ENCODE data around the gene MTAP. TPM values are rescaled to one million over a fixed set of nuclear protein-coding genes. Genes with fewer than 3 reads are reported as not detected.

MTAP gene
- total RNA-seq, 1 experiment from 2014 or later = 326 TPM

DNA sequence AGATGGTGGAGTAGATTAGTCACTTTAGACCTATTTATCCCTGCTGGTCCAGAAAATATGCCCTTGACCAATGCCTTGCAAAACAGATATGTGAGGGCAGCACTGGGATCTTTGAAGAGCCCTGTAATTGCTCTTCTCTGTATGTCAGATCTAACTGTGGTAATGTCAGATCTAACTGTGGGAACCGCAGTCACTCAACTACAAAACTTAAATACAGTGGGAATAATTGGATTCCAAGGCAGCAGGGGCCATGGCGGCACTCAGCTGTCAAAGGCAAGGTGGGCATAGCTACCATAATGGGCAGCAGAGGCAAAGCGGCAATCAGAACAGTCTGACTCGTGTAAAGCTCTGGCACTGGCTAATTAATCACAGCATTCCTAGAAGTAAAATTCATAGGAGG lies 46.2 kb downstream of the MTAP start:
- TF ChIP-seq YY1 (IDR thresholded peaks at IDR 0.05; ENCODE audit: extremely low read depth, insufficient replicate concordance, low read depth, low read length) (no peak), ZFX (IDR thresholded peaks at IDR 0.05) (no peak), EGR1 (IDR thresholded peaks at IDR 0.05; ENCODE audit: low read depth) (no peak), ZNF274 (IDR thresholded peaks at IDR 0.05; ENCODE audit: low read depth, low read length) (no peak), CEBPB (IDR thresholded peaks at IDR 0.05; ENCODE audit: low read depth) (no peak), POLR2AphosphoS5 (IDR thresholded peaks at IDR 0.05; ENCODE audit: low read depth, low read length) (no peak), FOSL1 (IDR thresholded peaks at IDR 0.05; ENCODE audit: low read depth) (no peak), TCF7L2 (IDR thresholded peaks at IDR 0.05; ENCODE audit: borderline replicate concordance, extremely low read depth, insufficient read depth, insufficient read length) (no peak), POLR2A (IDR thresholded peaks at IDR 0.05; ENCODE audit: borderline replicate concordance, extremely low read depth, insufficient read depth, insufficient read length) (no peak), EZH2 (IDR thresholded peaks at IDR 0.05) (no peak), JUND (IDR thresholded peaks at IDR 0.05) (no peak), ZBTB33 (IDR thresholded peaks at IDR 0.05; ENCODE audit: extremely low read depth, insufficient replicate concordance, low read length) (no peak), SP1 (IDR thresholded peaks at IDR 0.05; ENCODE audit: low read depth) (no peak), SIN3A (IDR thresholded peaks at IDR 0.05; ENCODE audit: low read depth) (no peak)
- TF ChIP-seq, protein P1, sequence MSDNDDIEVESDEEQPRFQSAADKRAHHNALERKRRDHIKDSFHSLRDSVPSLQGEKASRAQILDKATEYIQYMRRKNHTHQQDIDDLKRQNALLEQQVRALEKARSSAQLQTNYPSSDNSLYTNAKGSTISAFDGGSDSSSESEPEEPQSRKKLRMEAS (IDR thresholded peaks at IDR 0.05) = no peak
- no peak overlapping the region for H3K27ac ChIP-seq (ENCODE audit: low read depth, low read length)
- no peak overlapping the region for H3K4me2 ChIP-seq (ENCODE audit: low read length)
- H3K79me2 ChIP-seq (ENCODE audit: insufficient read depth, low read length) = peaks cover 80% of the 10 kb centered on the region
- CTCF ChIA-PET = no interaction called here
- peaks cover 6% of the 10 kb centered on the region; the same call in 1 of the 2 replicates for H4K20me1 ChIP-seq (ENCODE audit: insufficient read depth)
- no peak overlapping the region for H3K9ac ChIP-seq (ENCODE audit: low read length)
- H3K9me2 ChIP-seq (ENCODE audit: insufficient read depth) = no peaks in the 10 kb centered on the region
- intact Hi-C loops (cut with micrococcal nuclease) = no loop called here
- H3K36me3 ChIP-seq (ENCODE audit: control insufficient read depth in 1 of 2, insufficient read depth in 2 of 2, low read length in 2 of 2) = peaks cover 24 to 58% of the 10 kb centered on the region in 2 experiments
- no peak overlapping the region for H3K4me3 ChIP-seq (replicated peaks in 1 of 2; ENCODE audit: low read depth in 1 of 2, low read length in 2 of 2)
- POLR2A ChIA-PET = no interaction called here
- no peak overlapping the region for H2AFZ ChIP-seq (ENCODE audit: low read depth, low read length, poor library complexity, severe bottlenecking)
- H3K9me3 ChIP-seq (ENCODE audit: control insufficient read depth in 1 of 2, insufficient read depth in 1 of 2, low read depth in 1 of 2, low read length in 2 of 2) = no peaks in the 10 kb centered on the region
- RAD21 ChIA-PET (ENCODE audit: low non-redundant PET in 1 of 2, low total read pairs in 2 of 2, uncharacterized antibody in 2 of 2, unreplicated experiment in 2 of 2) = no interaction called here
- no TSS peak for BruUV-seq (replicated peaks)
- ATAC-seq (0 out of 2 replicates have a peak, but pooled peaks have one; percentile 8), DNase-seq (ENCODE audit: low read depth, low spot score) (no peak)
- H3K4me1 ChIP-seq (ENCODE audit: control insufficient read depth in 1 of 2, insufficient read depth in 2 of 2, low read length in 2 of 2) = no peaks in the 10 kb centered on the region
- no peaks in the 10 kb centered on the region for H3K27me3 ChIP-seq (ENCODE audit: insufficient read depth, low read length)

Data from HCT116 (cell line).